HCT116 (cell line): ENCODE measurements around the gene GSG1L. TPM values are rescaled to one million over a fixed set of nuclear protein-coding genes. Genes with fewer than 3 reads are reported as not detected.

Experiments used
- ATAC-seq: fragments of 200-7000 bp; cut with Tn5 transposase; 2 replicates; pipeline ENCODE4 v1.9.1; 2020; ENCODE audit warnings: mild to moderate bottlenecking, moderate library complexity
- BruUV-seq: library from RNA; stranded (reverse); fragments of 400-500 nt; replicated peaks from 2 replicates; lab custom pipeline; 2021; lab: Mats Ljungman, UMichigan
- CTCF ChIA-PET: fragments of 300-600 bp; sonication (Branson Sonifier 250); formaldehyde crosslinking; loops from one replicate; lab custom pipeline; 2021; ENCODE audit warnings: antibody characterized with exemption; lab: Charles Lee
- POLR2A ChIA-PET: fragments of 300-600, 350-600 bp; sonication (Branson Sonifier 250); formaldehyde crosslinking; loops from one replicate; lab custom pipeline; 2021; ENCODE audit warnings: antibody characterized with exemption; lab: Charles Lee
- RAD21 ChIA-PET, 2 experiments: fragments of 300-600 bp; sonication (Branson Sonifier 250); formaldehyde crosslinking; loops; one replicate each; lab custom pipeline; 2023; ENCODE audit warnings: low total read pairs in 2 of 2; ENCODE audit not compliant: uncharacterized antibody in 2 of 2, unreplicated experiment in 2 of 2, low non-redundant PET in 1 of 2; lab: Charles Lee
- DNase-seq: peaks from one replicate; pipeline ENCODE4 v3.0.0-alpha.2; 2010; ENCODE audit warnings: low read depth, low spot score
- H2AFZ ChIP-seq: fragments of 200-600 bp; shearing (Covaris generic), sonication (generic); 2 replicates; pipeline ENCODE4 v1.6.1; 2017; ENCODE audit warnings: low read depth, mixed run types, mixed read lengths, antibody characterized with exemption, low read length; ENCODE audit not compliant: poor library complexity, severe bottlenecking
- H3K27ac ChIP-seq: 2 replicates; pipeline ENCODE4 v1.5.1; 2012; ENCODE audit warnings: low read depth, low read length
- H3K27me3 ChIP-seq: fragments of 200-600 bp; sonication (generic); 2 replicates; pipeline ENCODE4 v1.6.1; 2016; ENCODE audit warnings: mixed run types, low read length, mixed read lengths; ENCODE audit not compliant: insufficient read depth
- H3K36me3 ChIP-seq, 2 experiments: fragments of 200-500 bp in 1 of 2; fragments of 200-600 bp in 1 of 2; sonication (Bioruptor generic) in 1 of 2; sonication (generic) in 1 of 2; 2 replicates each; pipeline versions ENCODE4 v1.5.1 to v1.6.1; 2014 to 2016; ENCODE audit warnings: low read length in 2 of 2, inconsistent platforms in 1 of 2, mixed read lengths in 1 of 2, mixed run types in 1 of 2; ENCODE audit not compliant: insufficient read depth in 2 of 2, control insufficient read depth in 1 of 2
- H3K4me1 ChIP-seq, 2 experiments: fragments of 200-600 bp in 1 of 2; sonication (generic) in 1 of 2; 2 replicates each; pipeline versions ENCODE4 v1.5.1 to v1.6.1; 2012 to 2017; ENCODE audit warnings: low read length in 2 of 2, inconsistent platforms in 1 of 2, mild to moderate bottlenecking in 1 of 2, mixed read lengths in 1 of 2, mixed run types in 1 of 2, moderate library complexity in 1 of 2; ENCODE audit not compliant: insufficient read depth in 2 of 2, control insufficient read depth in 1 of 2
- H3K4me2 ChIP-seq: fragments of 200-600 bp; sonication (generic); 2 replicates; pipeline ENCODE4 v1.6.1; 2017; ENCODE audit warnings: mixed run types, low read length, mixed read lengths
- H3K4me3 ChIP-seq, 2 experiments: fragments of 200-600 bp in 1 of 2; sonication (generic) in 1 of 2; replicated peaks in 1 of 2; 2 replicates each; pipeline ENCODE4 v1.5.1; 2011 to 2016; ENCODE audit warnings: low read length in 2 of 2, control low read depth in 1 of 2, low read depth in 1 of 2, mild to moderate bottlenecking in 1 of 2, mixed read lengths in 1 of 2, mixed run types in 1 of 2
- H3K79me2 ChIP-seq: fragments of 200-600 bp; sonication (generic); 2 replicates; pipeline ENCODE4 v1.6.1; 2017; ENCODE audit warnings: mild to moderate bottlenecking, mixed run types, low read length, moderate library complexity, mixed read lengths; ENCODE audit not compliant: insufficient read depth
- H3K9ac ChIP-seq: fragments of 200-600 bp; sonication (generic); 2 replicates; pipeline ENCODE4 v1.6.1; 2016; ENCODE audit warnings: low read length, mixed read lengths
- H3K9me2 ChIP-seq: fragments of 200-600 bp; sonication (generic), shearing (Covaris generic); 2 replicates; pipeline ENCODE4 v1.6.1; 2017; ENCODE audit warnings: mixed run types, mild to moderate bottlenecking, moderate library complexity; ENCODE audit not compliant: insufficient read depth
- H3K9me3 ChIP-seq, 2 experiments: fragments of 200-500 bp in 1 of 2; fragments of 200-600 bp in 1 of 2; sonication (Bioruptor generic) in 1 of 2; sonication (generic) in 1 of 2; 2 replicates each; pipeline ENCODE4 v1.6.1; 2014 to 2017; ENCODE audit warnings: low read length in 2 of 2, mixed read lengths in 2 of 2, inconsistent platforms in 1 of 2, low read depth in 1 of 2, mild to moderate bottlenecking in 1 of 2, mixed run types in 1 of 2, moderate library complexity in 1 of 2; ENCODE audit not compliant: control insufficient read depth in 1 of 2, insufficient read depth in 1 of 2
- H4K20me1 ChIP-seq: fragments of 200-600 bp; sonication (generic), shearing (Covaris generic); 2 replicates; pipeline ENCODE4 v1.6.1; 2017; ENCODE audit warnings: mixed run types, mild to moderate bottlenecking, moderate library complexity; ENCODE audit not compliant: insufficient read depth
- EGR1 ChIP-seq: IDR thresholded peaks from 2 replicates; pipeline ENCODE4 v1.6.1; 2012; ENCODE audit warnings: low read depth
- EZH2phosphoT487 ChIP-seq: fragments of 200-600 bp; IDR thresholded peaks from 2 replicates; pipeline ENCODE4 v1.6.1; 2018; ENCODE audit warnings: antibody characterized with exemption, borderline replicate concordance
- RAD21 ChIP-seq: IDR thresholded peaks from 2 replicates; pipeline ENCODE4 v1.6.1; 2012; ENCODE audit warnings: low read depth, mild to moderate bottlenecking
- REST ChIP-seq: IDR thresholded peaks from 2 replicates; pipeline ENCODE4 v1.6.1; 2012; ENCODE audit warnings: low read depth
- SRF ChIP-seq: IDR thresholded peaks from 2 replicates; pipeline ENCODE4 v1.6.1; 2012; ENCODE audit warnings: low read depth
- YY1 ChIP-seq: IDR thresholded peaks from 2 replicates; pipeline ENCODE4 v1.6.1; 2011; ENCODE audit warnings: low read length, low read depth, moderate library complexity, mild to moderate bottlenecking; ENCODE audit not compliant: insufficient replicate concordance; ENCODE audit errors: extremely low read depth
- intact Hi-C: fragments of 100-400 bp; cut with micrococcal nuclease; formaldehyde crosslinking; loops from 2 replicates; pipeline ENCODE4 v1.10.0; 2022
- total RNA-seq: library from RNA; stranded (reverse); gene quantifications from one replicate; pipeline ENCODE4 v1.2.1, GENCODE V29; 2021; ENCODE audit not compliant: unreplicated experiment

GSG1L gene
- total RNA-seq, 1 experiment from 2014 or later = not detected

GRCh38 chr16:27738596-27738995 is 324.9 kb downstream of the GSG1L start:
- no peaks in the 10 kb centered on the region for H3K36me3 ChIP-seq
- TF ChIP-seq SRF = no peak
- TF ChIP-seq EGR1 = no peak
- TF ChIP-seq REST = no peak
- TF ChIP-seq YY1 = no peak
- TF ChIP-seq EZH2phosphoT487 = no peak
- TF ChIP-seq RAD21 = no peak
- no peaks in the 10 kb centered on the region for H4K20me1 ChIP-seq
- BruUV-seq = no TSS peak
- POLR2A ChIA-PET = no interaction called here
- no peak for DNase-seq
- no peaks in the 10 kb centered on the region for H3K27me3 ChIP-seq
- H3K9me2 ChIP-seq = no peaks in the 10 kb centered on the region
- CTCF ChIA-PET = no interaction called here
- RAD21 ChIA-PET = no interaction called here
- no peaks in the 10 kb centered on the region for H3K4me1 ChIP-seq
- no peak overlapping the region for H2AFZ ChIP-seq
- H3K9ac ChIP-seq = no peak overlapping the region
- no peak overlapping the region for H3K27ac ChIP-seq
- no peak for ATAC-seq
- H3K9me3 ChIP-seq = no peaks in the 10 kb centered on the region
- H3K79me2 ChIP-seq = no peaks in the 10 kb centered on the region
- no peak overlapping the region for H3K4me3 ChIP-seq
- H3K4me2 ChIP-seq = no peak overlapping the region
- intact Hi-C loops = no loop called here

Other genes starting within 250 kb of the GSG1L start
- 162 TPM for gene XPO6, start 148.3 kb upstream of the GSG1L start, total RNA-seq
- gene SBK1, start 228.8 kb upstream of the GSG1L start, total RNA-seq = 19.2 TPM